GM19043 (cell line): ENCODE measurements around the gene TNNI2.

Experiments used
- ATAC-seq: cut with Tn5 transposase; IDR thresholded peaks from one replicate; pipeline ENCODE4 v1.9.1; 2021; ENCODE audit warnings: low read depth; ENCODE audit not compliant: unreplicated experiment

TNNI2 gene

DNA sequence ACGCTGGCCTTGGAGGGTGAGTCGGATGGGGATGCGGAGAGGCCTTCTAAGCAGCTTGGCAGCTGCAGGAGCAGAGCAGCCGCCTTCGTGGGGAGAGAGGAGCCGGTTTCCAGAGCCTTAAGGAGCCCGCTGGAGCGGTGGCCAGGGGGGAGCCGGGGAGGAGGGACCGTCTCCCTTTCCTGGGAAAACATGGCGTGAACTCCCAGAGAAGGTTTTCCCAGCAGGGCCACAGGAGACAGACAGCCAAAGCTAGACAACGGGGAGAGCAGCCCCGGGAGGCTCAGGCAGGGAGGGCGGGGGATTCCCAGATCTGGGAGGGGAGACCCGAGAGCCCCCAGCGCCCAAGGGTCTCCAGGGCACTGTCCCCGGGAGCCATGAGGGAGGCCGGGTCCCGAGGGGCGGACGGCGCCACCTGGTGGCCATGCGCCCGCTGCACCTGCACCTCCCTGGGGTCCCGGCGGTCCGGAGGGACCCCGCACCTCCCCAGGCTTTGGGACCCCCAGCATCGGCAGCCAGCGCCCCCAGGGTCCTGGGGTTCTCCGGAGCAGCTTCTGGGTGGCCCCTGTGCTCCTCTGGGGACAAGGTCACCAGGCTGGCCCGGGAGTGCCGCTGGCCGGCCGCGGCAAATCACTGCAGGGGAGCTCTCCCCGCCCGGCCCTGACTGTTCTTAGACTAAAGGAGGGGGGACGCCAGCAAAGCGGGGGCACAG lies 6.4 kb upstream of the TNNI2 start:
- no peak for ATAC-seq

DNA sequence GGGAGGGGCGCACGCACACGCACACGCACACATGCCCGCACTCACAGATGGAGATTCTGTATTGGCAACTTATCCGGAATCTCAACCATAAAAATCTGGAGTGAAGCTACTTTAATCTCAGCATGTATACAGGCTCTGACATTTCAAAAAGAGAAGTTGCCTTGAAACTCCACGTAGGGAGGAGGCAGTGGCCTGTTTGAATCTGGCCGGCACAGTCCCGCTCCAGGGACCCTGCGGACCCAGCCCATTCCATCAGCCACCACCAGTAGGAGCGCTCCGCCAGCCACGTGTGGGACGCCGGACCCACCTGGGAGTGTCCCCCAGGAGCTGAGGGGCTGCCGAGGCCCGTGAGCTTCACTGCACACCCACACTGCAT lies 5.9 kb upstream of the TNNI2 start:
- ATAC-seq: no peak

DNA sequence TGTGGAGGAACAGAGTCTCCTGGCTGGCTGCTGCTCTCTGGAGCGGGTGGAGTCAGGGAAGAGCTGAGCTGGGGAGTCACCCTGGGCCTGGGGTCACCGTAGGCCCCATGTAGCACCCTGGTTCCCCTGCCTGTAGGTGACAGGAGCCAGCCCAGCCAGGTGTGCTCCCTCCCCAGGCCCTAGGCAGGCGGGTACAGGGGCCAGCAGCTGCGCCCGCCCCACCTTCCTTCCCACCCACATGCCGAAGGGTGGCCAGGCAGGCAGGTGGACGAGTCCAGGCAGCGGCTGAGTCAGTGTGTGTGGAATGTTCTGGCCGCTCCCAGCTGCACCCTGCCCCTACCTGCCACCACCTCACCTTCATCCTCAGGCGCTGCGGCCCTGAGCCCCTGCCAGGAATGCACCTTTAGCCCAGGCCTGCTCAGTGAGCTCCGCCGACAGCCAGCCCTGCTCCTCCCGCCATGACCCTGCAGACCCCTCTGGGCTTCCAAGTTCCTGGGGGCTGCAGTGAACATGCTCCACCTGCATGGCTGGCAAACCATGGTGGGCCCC lies 4.6 kb upstream of the TNNI2 start:
- ATAC-seq: no peak

DNA sequence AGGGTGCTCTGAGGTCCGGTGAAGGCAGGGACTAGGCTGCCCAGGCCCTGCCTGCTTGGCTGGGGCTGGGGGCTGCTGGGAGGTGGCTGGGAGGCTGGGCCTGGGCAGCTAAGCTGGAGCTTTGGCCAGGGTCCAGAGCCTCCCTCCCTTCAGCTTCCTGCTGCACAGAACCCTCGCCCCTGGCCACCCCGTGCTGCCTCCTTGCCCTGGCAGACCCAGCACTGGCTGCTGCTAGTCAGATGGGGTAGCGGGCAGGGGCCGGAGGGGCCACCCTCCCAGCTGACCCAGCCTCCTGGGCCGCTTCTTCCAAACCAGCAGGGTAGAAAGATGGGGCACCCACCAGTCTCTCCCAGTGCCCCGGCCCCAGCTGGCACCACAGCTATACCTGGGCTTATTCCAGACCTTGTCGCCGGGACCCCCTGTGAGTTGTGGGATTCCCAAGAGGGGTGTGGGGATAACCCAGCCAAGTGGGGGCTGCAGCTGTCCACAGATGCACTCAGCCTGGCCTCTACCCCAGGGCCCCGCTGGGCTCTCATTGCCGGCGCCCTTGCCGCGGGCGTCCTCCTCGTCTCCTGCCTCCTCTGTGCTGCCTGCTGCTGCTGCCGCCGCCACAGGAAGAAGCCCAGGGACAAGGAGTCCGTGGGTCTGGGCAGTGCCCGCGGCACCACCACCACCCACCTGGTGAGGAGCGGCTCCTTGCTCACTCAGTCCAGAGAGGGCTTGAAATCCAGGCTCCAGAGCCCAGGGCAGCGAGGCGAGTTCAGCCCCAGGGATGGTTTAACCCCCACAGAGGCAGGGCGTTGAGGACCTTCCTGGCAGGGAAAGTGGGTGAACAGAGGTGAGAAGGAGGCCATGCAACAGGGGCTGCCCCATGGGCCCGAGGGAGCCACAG lies 3.8 kb upstream of the TNNI2 start, which contains the start of gene SYT8:
TSS of gene SYT8 (plus strand) at position 212 of the 892 bp plus-strand sequence. CDS start at position 328, 116 bp downstream.
- no peak for ATAC-seq

DNA sequence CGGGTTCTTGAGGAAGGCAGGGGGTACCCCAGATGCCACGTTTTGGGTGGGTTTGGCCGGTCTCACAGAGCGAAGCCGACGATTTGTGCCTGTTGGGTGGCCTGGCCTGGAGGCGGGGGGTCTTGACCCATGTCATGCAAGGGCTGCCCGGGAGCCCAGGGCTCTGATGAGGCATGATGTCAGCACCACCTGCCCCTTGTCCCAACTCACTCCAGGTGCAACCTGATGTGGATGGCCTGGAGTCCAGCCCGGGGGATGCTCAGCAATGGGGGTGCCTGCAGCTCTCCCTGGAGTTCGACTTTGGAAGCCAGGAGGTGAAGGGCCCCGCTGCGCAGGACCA lies 3.1 kb upstream of the TNNI2 start:
- ATAC-seq: no peak

DNA sequence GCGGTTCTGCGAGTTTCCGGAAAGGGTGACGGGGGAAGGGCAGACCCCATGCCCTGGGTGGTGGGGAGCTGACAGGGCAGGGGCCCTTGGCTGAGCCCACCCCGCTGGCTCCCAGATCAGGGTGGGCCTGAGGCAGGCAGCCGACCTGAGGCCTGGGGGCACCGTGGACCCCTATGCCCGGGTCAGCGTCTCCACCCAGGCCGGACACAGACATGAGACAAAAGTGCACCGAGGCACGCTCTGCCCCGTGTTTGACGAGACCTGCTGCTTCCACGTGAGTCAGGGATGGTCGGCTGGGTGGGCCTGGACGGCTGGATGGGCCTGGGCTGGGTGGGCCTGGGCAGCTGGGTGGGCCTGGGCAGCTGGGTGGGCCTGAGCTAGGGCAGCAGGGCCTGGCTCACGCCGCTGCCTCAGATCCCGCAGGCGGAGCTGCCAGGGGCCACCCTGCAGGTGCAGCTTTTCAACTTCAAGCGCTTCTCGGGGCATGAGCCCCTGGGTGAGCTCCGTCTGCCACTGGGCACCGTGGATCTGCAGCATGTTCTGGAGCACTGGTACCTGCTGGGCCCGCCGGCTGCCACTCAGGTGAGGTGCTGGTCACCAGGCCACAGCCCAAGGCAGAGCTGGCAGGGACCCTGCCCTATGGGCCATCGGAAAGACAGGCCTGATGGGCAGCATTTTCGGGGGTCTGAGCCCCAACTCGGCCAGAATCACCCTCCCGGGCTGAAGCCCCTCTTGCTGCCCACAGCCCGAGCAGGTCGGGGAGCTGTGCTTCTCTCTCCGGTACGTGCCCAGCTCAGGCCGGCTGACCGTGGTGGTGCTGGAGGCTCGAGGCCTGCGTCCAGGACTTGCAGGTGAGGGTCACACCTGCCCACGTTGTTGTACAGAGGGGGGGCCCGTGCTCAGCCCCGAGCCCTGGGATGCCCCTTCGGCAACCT lies 2.5 kb upstream of the TNNI2 start:
- ATAC-seq: no peak

DNA sequence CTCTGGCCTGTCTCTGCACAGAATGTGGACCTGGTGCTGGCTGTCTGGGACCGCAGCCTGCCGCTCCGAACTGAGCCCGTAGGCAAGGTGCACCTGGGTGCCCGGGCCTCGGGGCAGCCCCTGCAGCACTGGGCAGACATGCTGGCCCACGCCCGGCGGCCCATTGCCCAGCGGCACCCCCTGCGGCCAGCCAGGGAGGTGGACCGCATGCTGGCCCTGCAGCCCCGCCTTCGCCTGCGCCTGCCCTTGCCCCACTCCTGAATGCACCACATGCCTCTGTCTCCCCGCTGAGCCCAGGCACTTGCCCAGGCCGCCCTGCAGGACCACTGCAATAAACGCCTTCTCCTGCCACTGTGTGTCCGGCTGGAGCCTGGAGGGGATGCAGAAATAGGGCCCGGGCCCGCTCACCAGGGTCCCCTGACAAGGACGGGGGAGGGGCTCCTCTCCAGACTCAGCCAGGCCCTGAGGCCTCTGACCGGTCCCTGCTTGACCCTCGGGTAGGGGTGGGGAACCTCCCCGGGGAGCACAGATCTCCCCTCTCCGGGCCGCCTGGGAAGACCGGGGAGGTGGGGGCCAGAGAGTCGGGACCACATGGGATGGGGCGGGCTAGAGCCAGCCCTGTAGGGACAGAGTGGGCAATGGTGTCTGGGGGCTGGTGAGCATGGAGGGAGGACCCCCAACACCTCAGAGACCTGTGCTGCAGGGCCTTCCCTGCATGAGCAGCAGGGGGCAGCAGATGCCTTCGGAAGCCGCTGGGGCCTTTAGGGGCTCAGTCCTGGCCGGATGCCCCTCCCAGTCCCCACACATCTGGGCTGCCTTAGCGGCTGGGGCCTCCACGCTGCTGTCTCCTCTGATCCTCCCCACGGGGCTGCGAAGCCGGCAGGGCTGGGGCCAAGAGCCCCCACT lies 1.4 kb upstream of the TNNI2 start:
- peak; percentile 62 for ATAC-seq

DNA sequence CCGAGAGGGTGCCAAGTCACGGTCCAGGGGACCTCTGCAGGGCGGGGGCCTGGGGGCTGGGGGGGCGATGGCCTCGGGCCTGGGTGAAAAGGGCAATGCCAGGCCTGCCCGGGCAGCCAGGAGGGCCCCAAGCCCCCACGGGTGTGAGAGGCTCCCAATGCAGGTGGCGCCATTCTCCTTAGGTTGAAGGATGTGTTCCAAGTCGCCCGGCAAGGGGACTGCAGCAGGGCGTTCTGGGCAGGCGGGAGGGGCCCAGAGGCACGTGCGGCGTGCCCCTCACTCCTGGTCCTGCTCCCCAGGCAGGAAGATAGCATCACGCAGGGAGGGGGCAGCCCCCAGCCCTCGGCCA lies 730 bp upstream of the TNNI2 start:
- ATAC-seq: no peak

DNA sequence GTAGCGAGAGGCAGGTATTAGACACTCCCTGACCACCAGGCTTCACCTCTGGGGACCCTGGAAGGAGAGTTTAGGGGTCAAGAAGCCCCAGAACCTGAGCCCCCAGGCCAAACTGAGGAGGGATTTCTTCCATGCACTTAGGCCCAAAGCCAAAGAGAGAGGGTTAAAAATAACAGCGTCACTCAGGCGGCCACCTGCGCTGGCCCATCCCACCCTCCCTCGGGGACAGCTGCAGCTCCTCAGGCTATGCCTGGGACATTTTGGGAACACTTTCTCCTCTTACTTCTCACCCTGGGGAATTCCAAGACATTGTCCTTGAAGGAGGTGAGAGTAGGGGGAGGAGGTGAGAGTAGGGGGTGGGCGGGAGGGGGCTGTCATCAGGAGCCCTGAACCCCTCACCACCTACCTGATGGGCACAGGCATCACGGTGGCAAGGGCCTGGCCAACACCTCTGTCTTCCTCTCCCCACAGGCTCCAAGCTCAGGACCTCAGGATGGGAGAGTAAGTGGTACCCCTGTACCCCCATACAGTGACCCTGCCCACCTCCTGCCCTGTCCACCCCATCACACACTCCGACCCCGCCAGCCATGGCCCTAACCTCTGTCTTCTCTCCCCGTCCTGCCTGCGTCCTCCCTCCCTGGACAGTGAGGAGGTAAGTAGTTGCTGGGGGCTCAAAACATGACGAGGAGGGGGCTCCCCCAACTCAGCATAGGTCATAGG lies 583 bp downstream of the TNNI2 start:
- ATAC-seq: no peak

DNA sequence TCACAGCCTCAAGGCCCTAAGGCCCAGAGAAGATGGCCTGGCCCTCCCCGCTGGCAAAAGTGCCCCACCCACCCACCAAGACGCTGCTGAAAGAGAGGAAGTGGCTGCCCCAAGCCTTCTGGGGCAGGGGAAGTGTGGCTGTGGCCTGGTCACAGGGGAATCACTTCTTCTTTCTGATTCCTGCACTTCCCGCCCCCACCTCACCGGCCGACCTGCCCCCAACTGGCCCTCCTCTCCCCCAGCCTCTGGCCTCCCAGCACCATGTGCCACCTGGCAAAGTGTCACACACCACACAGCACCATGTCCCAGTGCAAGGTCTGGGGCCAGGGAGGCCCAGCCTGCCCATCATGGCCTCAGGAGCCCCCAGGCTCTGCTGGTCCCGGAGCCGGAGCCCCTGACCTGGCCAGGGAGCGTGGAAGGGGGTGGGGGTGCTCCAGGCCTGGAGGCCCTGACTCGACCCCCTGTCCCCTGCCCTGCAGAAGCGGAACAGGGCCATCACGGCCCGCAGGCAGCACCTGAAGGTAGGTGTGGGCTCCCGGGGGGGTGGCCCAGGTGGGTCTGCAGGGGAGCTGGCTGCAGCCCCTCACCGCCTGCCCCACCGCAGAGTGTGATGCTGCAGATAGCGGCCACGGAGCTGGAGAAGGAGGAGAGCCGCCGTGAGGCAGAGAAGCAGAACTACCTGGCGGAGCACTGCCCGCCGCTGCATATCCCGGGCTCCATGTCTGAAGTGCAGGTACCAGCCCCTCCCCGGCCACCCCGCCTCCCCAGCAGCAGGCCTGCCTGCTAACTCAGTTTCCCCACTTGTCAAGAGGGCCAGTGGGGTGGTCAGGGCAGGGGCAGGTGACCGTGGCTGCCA lies 1.4 kb downstream of the TNNI2 start:
- ATAC-seq: peak; percentile 55

DNA sequence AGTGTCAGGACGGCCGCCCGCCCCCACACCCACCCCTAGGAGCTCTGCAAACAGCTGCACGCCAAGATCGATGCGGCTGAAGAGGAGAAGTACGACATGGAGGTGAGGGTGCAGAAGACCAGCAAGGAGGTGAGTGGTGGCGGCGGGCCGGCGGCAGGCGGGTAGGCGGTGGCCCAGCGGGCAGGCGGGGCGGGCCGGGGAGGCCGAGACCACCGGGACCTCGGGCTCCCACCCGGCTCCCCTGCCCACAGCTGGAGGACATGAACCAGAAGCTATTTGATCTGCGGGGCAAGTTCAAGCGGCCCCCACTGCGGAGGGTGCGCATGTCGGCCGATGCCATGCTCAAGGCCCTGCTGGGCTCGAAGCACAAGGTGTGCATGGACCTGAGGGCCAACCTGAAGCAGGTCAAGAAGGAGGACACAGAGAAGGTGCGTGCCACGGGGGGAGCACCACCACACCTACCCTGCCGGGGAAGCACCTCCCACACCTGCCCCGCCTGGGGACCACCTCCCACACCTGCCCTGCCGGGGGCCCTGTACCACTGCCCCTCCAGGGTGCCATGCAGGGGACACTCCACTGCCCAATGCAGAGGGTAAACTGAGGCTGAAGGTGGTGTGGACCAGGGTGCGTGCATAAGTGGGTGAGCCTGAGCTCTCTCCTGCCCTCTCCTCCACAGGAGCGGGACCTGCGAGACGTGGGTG lies 2.1 kb downstream of the TNNI2 start:
- ATAC-seq: no peak

DNA sequence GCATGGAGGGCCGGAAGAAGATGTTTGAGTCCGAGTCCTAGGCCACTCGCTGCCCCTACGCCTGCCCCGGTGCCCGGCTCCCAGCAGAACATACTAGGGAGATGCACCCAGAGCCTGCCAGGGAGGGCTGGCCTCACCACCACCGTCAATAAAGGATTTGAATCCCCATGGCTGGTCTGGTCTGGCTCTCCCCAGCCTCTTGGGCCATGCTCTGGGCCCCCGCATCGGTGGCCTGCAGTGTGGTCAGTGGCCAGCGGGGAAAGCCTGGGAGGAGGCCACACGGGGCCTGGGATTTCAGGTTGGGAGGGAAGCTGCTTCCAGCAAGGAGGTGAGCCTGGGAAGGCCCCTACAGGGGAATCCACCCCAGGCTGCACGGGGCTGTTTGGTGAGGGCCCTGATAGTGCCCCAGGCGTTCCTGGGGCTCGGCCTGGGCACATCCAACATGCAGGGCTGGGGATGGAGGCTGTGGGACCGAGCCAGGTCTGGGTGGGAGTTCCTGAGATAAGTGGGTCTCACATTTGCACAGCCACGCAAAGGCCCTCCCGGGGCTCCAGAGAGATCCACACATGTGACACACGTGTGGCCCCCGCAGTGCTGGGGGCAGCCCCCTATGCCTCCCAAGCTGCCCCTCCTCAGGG lies 2.8 kb downstream of the TNNI2 start:
- ATAC-seq: no peak

DNA sequence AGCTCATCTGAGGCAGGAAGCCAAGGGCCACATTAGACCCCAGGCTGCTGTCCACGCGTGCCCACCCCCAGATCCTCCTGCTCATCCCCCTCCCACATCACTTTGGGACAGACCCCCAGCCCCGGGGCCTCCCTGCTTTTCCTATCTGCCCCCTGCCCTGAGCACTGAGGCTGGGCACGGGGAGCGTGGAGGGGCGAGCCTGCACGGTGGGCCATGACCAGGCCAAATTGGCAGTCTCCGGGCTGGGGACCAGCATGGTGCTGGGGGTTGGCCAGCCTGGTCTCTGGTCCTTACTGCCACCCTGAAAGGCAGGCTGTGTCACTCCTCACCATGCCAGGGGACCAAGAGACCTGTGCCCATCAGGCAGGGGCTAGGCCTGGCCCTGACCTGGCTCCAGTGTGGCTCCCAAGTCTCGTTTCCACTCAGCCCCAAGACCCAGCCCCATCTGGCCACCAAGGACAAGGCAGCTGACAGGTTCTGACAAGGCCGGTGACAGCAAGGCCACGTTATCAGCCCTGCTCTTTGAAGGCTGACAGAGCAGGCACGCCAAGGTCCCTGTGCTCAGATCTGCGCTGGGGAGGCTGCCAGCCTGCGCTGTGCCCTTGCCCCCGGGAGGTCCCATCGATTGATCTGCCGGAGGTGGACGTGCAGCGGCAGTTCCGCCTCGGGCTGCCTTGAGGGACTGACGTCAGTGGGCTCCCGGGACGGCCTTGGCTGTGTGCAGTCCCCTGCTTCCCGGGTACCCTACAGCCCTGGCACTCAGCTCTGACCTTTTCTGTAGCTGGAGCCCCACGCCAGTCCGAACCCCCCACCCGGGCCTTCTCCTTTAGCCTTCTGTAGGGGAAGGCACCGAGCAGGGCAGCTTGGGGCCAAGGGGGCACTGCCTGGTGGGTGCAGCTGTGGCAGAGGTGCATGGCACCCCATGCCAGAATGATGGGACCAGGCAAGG lies 3.6 kb downstream of the TNNI2 start:
- ATAC-seq: no peak

DNA sequence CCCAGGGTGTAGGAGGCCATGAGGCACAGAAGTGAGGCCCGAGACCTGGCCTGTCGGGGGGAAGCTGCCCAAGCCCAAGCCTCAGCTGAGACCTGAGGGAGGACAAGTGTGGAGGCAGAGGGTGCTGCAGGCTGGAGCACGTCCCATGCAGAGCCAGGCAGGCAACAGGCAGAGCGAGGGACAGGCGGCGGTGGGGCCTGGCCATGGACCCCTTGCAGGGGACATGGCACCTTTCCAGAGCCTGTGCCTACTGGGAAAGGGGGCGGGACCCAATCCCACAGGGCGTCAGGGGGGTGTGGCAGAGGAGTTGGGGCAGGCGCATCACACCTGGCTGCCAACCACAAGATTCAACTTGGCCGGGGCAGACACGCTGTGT lies 4.3 kb downstream of the TNNI2 start:
- ATAC-seq: no peak

DNA sequence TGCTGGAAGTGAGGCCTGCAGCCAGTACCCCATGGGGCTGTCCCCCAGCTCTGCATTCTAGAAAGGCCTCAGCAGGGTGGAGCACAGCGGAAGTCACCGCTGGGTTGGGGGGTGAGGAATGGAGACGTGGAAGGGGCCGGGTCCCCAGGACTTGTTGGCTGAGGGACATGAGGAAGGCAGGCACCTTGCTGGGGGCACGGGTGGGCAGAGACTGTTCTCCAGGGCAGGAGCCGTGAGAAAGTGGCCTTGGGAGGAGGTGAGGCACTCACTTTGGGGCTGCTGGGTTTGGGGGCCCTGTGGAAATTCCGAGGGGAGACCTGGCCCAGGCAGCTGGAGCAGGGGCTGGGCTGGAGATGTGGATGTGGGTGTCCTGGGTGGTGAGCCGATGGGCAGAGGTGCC lies 5.0 kb downstream of the TNNI2 start:
- no peak for ATAC-seq
